H1 (cell line): ENCODE measurements around the gene NOC4L. TPM values are rescaled to one million over a fixed set of nuclear protein-coding genes. Genes with fewer than 3 reads are reported as not detected.

Source experiments
- BCL11A ChIP-seq, 2 experiments: IDR thresholded peaks; one replicate each; pipeline ENCODE4 v1.6.1; 2011; ENCODE audit warnings: low read depth in 2 of 2, low read length in 2 of 2, mild to moderate bottlenecking in 2 of 2
- GABPA ChIP-seq: IDR thresholded peaks from 2 replicates; pipeline ENCODE4 v1.6.1; 2011; ENCODE audit warnings: mild to moderate bottlenecking, low read length, moderate library complexity, borderline replicate concordance; ENCODE audit not compliant: insufficient read depth
- JUND ChIP-seq: IDR thresholded peaks from 2 replicates; pipeline ENCODE4 v1.6.1; 2011; ENCODE audit warnings: mild to moderate bottlenecking, improper control_type of control experiment, low read length
- SIX5 ChIP-seq: IDR thresholded peaks from 2 replicates; pipeline ENCODE4 v1.6.1; 2011; ENCODE audit warnings: mild to moderate bottlenecking, low read depth, low read length
- SUZ12 ChIP-seq: fragments of 200-600 bp; sonication (generic); IDR thresholded peaks from 2 replicates; pipeline ENCODE4 v1.6.1; 2012; ENCODE audit warnings: mild to moderate bottlenecking, inconsistent platforms, low read length, moderate library complexity, mixed read lengths
- polyA plus RNA-seq, 7 experiments: library from polyadenylated mRNA; depleted of rRNA in 3 of 7; stranded (reverse) in 5 of 7; unstranded in 2 of 7; fragments of >200 nt in 5 of 7; fragments of 200-250 nt in 2 of 7; gene quantifications; 1 replicate in 5 of 7; 2 replicates in 1 of 7; 4 replicates in 1 of 7; pipeline versions ENCODE4 v1.2.1 to v1.2.3, GENCODE V29; 2011 to 2013; ENCODE audit warnings: missing spikeins in 2 of 7, mixed read lengths in 2 of 7
- total RNA-seq: library from RNA; stranded (reverse); fragmentation: NEBNext Ultra II Directional; extraction: Animal tissue kit (Norgen Biotek cat#: 25700); gene quantifications from 2 replicates; pipeline ENCODE4 v1.2.1, GENCODE V29; 2021

NOC4L gene
- total and polyA plus RNA-seq, 2 of the 8 experiments (the other 6 are each of a cell fraction or from before 2014, with no cell fraction given): 26.8 to 40.3 TPM

GRCh38 chr12:132180648-132181546 is 36.6 kb downstream of the NOC4L start (continued):
- TF ChIP-seq SIX5 (no peak), SUZ12 (no peak), BCL11A (IDR thresholded peaks at IDR 0.05; ENCODE audit: low read depth in 2 of 2, low read length in 2 of 2) (no peak), JUND (no peak), GABPA (no peak)
